ENCODE data around the gene BATF2.
"Not testable (repeated sequence)": the region's sequence is repeated elsewhere in the genome, so short reads cannot be mapped to it uniquely, and the experiment has no call there.

- not testable (repeated sequence) for TF ChIP-seq CTCF (IDR thresholded peaks at IDR 0.05); SMC3 (IDR thresholded peaks at IDR 0.05; ENCODE audit: low read depth, low read length); EZH2phosphoT487 (IDR thresholded peaks at IDR 0.05; ENCODE audit: borderline replicate concordance, low read depth); GABPA (IDR thresholded peaks at IDR 0.05; ENCODE audit: low read depth); POLR2AphosphoS5 (IDR thresholded peaks at IDR 0.05; ENCODE audit: low read depth, low read length); EP300 (IDR thresholded peaks at IDR 0.05; ENCODE audit: borderline replicate concordance in 1 of 2, low read depth in 1 of 2, low read length in 1 of 2); REST (IDR thresholded peaks at IDR 0.05; ENCODE audit: low read depth, low read length)
Observed at GRCh38 chr11:65003968-65004367, 7.2 kb upstream of the BATF2 start.

All from SK-N-SH (cell line).